ENCODE measurements around the gene NAT9. TPM values are rescaled to one million over a fixed set of nuclear protein-coding genes. Genes with fewer than 3 reads are reported as not detected.

Gene NAT9
- total and polyA plus RNA-seq, 10 donors, result 25.6 to 48.4 (median 38.5) TPM

GRCh38 chr17:74785981-74786360 is 9.8 kb upstream of the NAT9 start:
- DNase-seq, result no peak
- no peaks in the 10 kb centered on the region for H3K9me3 ChIP-seq
- intact Hi-C loops (cut with DNase I; ENCODE audit: low total_unique reads), result no loop called here
- no peaks in the 10 kb centered on the region for H3K27me3 ChIP-seq (replicated peaks in 1 of 7)
- H3K4me3 ChIP-seq, result no peak overlapping the region
- TF ChIP-seq POLR2AphosphoS5 (IDR thresholded peaks at IDR 0.05) (no peak), POLR2A (IDR thresholded peaks at IDR 0.05) (no peak)
- TF ChIP-seq, protein P1, sequence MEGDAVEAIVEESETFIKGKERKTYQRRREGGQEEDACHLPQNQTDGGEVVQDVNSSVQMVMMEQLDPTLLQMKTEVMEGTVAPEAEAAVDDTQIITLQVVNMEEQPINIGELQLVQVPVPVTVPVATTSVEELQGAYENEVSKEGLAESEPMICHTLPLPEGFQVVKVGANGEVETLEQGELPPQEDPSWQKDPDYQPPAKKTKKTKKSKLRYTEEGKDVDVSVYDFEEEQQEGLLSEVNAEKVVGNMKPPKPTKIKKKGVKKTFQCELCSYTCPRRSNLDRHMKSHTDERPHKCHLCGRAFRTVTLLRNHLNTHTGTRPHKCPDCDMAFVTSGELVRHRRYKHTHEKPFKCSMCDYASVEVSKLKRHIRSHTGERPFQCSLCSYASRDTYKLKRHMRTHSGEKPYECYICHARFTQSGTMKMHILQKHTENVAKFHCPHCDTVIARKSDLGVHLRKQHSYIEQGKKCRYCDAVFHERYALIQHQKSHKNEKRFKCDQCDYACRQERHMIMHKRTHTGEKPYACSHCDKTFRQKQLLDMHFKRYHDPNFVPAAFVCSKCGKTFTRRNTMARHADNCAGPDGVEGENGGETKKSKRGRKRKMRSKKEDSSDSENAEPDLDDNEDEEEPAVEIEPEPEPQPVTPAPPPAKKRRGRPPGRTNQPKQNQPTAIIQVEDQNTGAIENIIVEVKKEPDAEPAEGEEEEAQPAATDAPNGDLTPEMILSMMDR (IDR thresholded peaks at IDR 0.05 in 8 of 11, conservative IDR thresholded peaks at IDR 0.05 in 3 of 11), result no peak
- peaks cover 4 to 60% (median 26%) of the 10 kb centered on the region in 6 donors for H3K4me1 ChIP-seq
- WGBS, 5 donors, result 69 to 78% (median 73%) methylated on average over 9 of the region's 9 CpGs
- peaks cover 0 to 61% (median 11%) of the 10 kb centered on the region in 6 donors for H3K36me3 ChIP-seq
- peak overlapping the region in 4 of 8 donors; percentile 9 to 41 (median 26) for H3K27ac ChIP-seq

GRCh38 chr17:74785096-74785980 is 9.2 kb upstream of the NAT9 start:
- DNase-seq, result no peak
- intact Hi-C loops (cut with DNase I; ENCODE audit: low total_unique reads), result no loop called here
- 78 to 92% (median 84%) methylated on average over 19 to 21 of the region's 21 CpGs for WGBS, 5 donors
- Histone ChIP-seq H3K9me3 (no peaks in the 10 kb centered on the region), H3K27me3 (replicated peaks in 1 of 7) (no peaks in the 10 kb centered on the region), H3K4me1 (peaks cover 3 to 60% (median 26%) of the 10 kb centered on the region in 6 donors), H3K27ac (peak overlapping the region in 1 of 8 donors; percentile 22), H3K36me3 (peaks cover 0 to 54% (median 10%) of the 10 kb centered on the region in 6 donors), H3K4me3 (no peak overlapping the region)
- TF ChIP-seq POLR2AphosphoS5 (IDR thresholded peaks at IDR 0.05), result no peak
- TF ChIP-seq, protein P1 (IDR thresholded peaks at IDR 0.05 in 8 of 11, conservative IDR thresholded peaks at IDR 0.05 in 3 of 11), result no peak
- TF ChIP-seq POLR2A (IDR thresholded peaks at IDR 0.05), result no peak

DNA sequence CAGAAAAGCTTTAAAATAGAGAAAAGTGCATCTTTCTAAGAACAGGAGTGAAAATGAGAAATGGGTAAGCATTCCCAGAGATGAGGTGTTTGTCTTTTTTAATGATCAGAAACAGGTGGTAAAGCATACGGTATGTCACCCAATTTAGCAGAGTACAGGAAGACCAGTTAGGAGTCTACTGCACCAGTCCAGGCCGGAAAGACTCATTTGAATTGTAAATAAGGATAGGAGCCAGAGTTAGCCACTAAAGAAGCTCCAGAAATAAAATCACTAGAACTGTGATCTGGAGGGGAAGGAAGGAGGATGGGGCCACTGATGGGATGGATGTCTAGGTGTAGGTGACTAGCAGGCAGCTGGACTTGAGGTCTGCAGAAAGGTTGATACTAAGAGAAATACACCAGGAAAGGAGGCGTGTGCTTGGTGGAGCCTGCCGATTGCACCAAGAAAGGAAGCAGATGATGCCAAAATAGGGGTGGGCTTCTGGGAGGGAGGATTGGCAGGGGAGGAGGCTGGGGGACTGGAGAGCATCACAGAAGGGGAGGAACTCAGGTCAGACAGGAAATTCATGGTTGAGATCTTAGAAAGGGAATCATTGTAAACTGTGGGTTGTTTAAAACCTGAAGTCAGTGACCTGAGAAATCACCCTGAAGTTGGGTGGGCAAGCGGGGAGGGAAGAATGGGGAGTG is 8.1 kb upstream of the NAT9 start:
- Histone ChIP-seq H3K27ac (peak overlapping the region in 1 of 8 donors; percentile 15), H3K4me1 (peaks cover 13 to 65% (median 34%) of the 10 kb centered on the region in 6 donors), H3K9me3 (no peaks in the 10 kb centered on the region), H3K27me3 (replicated peaks in 1 of 7) (no peaks in the 10 kb centered on the region), H3K4me3 (no peak overlapping the region), H3K36me3 (peaks cover 0 to 44% (median 7%) of the 10 kb centered on the region in 6 donors)
- no peak for TF ChIP-seq POLR2A (IDR thresholded peaks at IDR 0.05)
- TF ChIP-seq POLR2AphosphoS5 (IDR thresholded peaks at IDR 0.05), result no peak
- TF ChIP-seq, protein P1 (IDR thresholded peaks at IDR 0.05 in 8 of 11, conservative IDR thresholded peaks at IDR 0.05 in 3 of 11), result no peak
- WGBS, 5 donors, result 61 to 69% (median 66%) methylated on average over 5 of the region's 5 CpGs
- intact Hi-C loops (cut with DNase I; ENCODE audit: low total_unique reads), result loop anchor here (5.0 kb wide), 1 partner anchor 42 kb away; no protein-coding TSS in a partner anchor
- no peak for DNase-seq

Measured in spleen (tissue), 11 donors.